Tibial artery (tissue), 4 donors: ENCODE measurements around the gene CETN1.
A peak's percentile ranks its signal among the peaks of the same experiment; 100 is the strongest.

Experiments used
- DNase-seq, 2 donors: peaks; one replicate each; pipeline ENCODE4 v3.0.0-alpha.2; 2019
- H3K27ac ChIP-seq, 2 donors: fragments of 200-600 bp; sonication (generic) in 1 of 2; 1 replicate in 1 of 2; 2 replicates in 1 of 2; pipeline ENCODE4 v1.5.1; 2018 to 2019; ENCODE audit warnings: mild to moderate bottlenecking in 1 of 2
- H3K27me3 ChIP-seq, 2 donors: fragments of 200-600 bp; sonication (generic) in 1 of 2; one replicate each; pipeline versions ENCODE4 v1.5.1 to v1.6.0; 2016 to 2019
- H3K36me3 ChIP-seq, 3 donors: fragments of 200-600 bp; sonication (generic) in 2 of 3; one replicate each; pipeline ENCODE4 v1.5.1; 2016 to 2019; ENCODE audit warnings: mild to moderate bottlenecking in 2 of 3
- H3K4me1 ChIP-seq, 4 donors: fragments of 200-600 bp; sonication (generic) in 2 of 4; 1 replicate in 3 of 4; 2 replicates in 1 of 4; pipeline ENCODE4 v1.5.1; 2016 to 2019
- H3K4me3 ChIP-seq, 2 donors: fragments of 200-600 bp; sonication (generic) in 1 of 2; 1 replicate in 1 of 2; 2 replicates in 1 of 2; pipeline ENCODE4 v1.5.1; 2018 to 2019; ENCODE audit warnings: mild to moderate bottlenecking in 2 of 2
- H3K9me3 ChIP-seq, 3 donors: fragments of 200-600 bp; sonication (generic) in 1 of 3; one replicate each; pipeline ENCODE4 v1.5.1; 2016 to 2019
- intact Hi-C: fragments of 100-400 bp; cut with DNase I; formaldehyde crosslinking; loops from one replicate; pipeline ENCODE4 v1.15.0; 2023; ENCODE audit warnings: low total_unique reads
- TF ChIP-seq, protein P1 (sequence below), 2 experiments: fragments of 200-600 bp in 1 of 2; fragments of 450-650 bp in 1 of 2; IDR thresholded peaks; one replicate each; pipeline ENCODE4 v1.5.1; 2017 to 2019; ENCODE audit warnings: antibody characterized with exemption in 2 of 2, mild to moderate bottlenecking in 1 of 2, moderate library complexity in 1 of 2

The CETN1 gene

DNA sequence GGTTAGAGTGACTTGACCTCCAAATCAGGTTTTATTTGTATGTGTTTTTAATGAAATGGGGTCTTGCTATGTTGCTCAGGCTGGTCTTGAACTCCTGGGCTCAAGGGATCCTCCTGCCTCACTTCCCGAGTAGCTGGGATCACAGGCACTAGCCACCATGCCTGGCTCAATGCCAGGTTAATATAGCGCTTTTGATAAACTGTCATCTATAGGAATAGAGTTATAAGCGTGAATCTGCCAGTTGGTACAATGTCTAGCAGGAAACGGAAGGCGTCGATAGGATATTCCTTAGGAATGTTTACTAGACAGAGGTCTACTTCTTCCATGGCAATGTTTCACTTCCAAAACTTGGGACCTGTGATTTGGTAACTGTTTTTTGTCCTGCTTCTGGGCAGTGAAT lies 42.1 kb downstream of the CETN1 start:
- Histone ChIP-seq H3K4me1 (no peaks in the 10 kb centered on the region), H3K27me3 (peaks cover 0 to 13% of the 10 kb centered on the region in 2 donors), H3K27ac (no peak overlapping the region), H3K9me3 (no peaks in the 10 kb centered on the region), H3K4me3 (no peak overlapping the region), H3K36me3 (no peaks in the 10 kb centered on the region)
- intact Hi-C loops, result no loop called here
- TF ChIP-seq, protein P1, sequence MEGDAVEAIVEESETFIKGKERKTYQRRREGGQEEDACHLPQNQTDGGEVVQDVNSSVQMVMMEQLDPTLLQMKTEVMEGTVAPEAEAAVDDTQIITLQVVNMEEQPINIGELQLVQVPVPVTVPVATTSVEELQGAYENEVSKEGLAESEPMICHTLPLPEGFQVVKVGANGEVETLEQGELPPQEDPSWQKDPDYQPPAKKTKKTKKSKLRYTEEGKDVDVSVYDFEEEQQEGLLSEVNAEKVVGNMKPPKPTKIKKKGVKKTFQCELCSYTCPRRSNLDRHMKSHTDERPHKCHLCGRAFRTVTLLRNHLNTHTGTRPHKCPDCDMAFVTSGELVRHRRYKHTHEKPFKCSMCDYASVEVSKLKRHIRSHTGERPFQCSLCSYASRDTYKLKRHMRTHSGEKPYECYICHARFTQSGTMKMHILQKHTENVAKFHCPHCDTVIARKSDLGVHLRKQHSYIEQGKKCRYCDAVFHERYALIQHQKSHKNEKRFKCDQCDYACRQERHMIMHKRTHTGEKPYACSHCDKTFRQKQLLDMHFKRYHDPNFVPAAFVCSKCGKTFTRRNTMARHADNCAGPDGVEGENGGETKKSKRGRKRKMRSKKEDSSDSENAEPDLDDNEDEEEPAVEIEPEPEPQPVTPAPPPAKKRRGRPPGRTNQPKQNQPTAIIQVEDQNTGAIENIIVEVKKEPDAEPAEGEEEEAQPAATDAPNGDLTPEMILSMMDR (IDR thresholded peaks at IDR 0.05), result no peak
- no peak for DNase-seq

DNA sequence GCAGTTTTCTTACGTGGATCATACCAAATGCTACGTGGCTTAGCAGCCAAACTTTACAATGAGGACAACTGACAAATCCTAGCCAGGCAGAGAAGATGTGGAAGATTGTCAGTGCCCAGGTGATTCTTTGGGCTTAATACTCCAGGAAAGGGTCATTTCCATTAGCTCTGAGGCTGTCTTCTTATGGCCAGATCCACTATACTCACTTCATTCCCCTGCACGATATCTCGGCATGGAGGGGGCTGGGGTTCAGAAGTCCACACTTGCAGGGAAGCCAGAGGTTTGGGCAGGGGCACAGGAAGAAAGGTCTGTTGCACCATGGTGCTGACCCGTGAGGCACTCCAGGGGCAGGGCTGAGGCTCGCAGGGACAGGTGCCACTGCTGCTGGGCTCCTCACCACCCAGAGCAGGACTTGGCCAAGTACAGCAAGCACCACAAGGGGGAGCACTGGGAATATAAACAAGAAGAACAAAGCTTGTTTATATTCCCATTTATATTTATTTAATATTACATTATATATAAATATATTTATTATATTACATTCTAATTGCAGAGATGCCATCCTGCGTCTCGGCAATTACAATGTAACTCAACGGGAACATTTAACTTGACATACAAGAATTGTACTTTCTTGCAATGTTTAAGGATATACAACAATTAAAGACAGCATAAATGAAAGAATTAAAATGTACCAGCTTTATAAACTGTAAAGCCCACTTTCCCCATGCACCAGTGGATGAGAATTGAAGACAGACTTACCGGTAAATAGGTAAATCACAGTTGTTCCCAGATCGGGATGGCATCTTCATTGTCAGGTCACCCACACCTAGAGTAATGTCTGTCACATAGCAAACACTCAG lies 43.8 kb downstream of the CETN1 start:
- H3K4me3 ChIP-seq, result no peak overlapping the region
- TF ChIP-seq, protein P1 (IDR thresholded peaks at IDR 0.05), result peak; percentile 28 to 51
- intact Hi-C loops, result no loop called here
- no peaks in the 10 kb centered on the region for H3K4me1 ChIP-seq
- H3K9me3 ChIP-seq, result no peaks in the 10 kb centered on the region
- H3K36me3 ChIP-seq, result no peaks in the 10 kb centered on the region
- DNase-seq, result peak; percentile 67 to 71
- H3K27me3 ChIP-seq, result peaks cover 0 to 13% of the 10 kb centered on the region in 2 donors
- H3K27ac ChIP-seq, result no peak overlapping the region

DNA sequence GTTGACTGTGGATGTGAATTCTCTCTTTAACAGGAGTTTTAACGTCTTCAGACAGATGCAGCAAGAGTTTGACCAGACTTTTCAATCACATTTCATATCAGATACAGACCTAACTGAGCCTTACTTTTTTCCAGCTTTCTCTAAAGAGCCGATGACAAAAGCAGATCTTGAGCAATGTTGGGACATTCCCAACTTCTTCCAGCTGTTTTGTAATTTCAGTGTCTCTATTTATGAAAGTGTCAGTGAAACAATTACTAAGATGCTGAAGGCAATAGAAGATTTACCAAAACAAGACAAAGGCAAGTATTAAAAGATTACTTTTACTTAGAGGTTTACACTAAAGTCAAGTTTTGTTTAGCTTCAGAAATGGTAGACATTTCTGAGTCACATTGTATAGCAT lies 47.1 kb downstream of the CETN1 start:
- Histone ChIP-seq H3K4me1 (no peaks in the 10 kb centered on the region), H3K36me3 (no peaks in the 10 kb centered on the region), H3K27ac (no peak overlapping the region), H3K27me3 (peaks cover 0 to 13% of the 10 kb centered on the region in 2 donors), H3K9me3 (no peaks in the 10 kb centered on the region), H3K4me3 (no peak overlapping the region)
- intact Hi-C loops, result no loop called here
- no peak for DNase-seq
- TF ChIP-seq, protein P1 (IDR thresholded peaks at IDR 0.05), result no peak

DNA sequence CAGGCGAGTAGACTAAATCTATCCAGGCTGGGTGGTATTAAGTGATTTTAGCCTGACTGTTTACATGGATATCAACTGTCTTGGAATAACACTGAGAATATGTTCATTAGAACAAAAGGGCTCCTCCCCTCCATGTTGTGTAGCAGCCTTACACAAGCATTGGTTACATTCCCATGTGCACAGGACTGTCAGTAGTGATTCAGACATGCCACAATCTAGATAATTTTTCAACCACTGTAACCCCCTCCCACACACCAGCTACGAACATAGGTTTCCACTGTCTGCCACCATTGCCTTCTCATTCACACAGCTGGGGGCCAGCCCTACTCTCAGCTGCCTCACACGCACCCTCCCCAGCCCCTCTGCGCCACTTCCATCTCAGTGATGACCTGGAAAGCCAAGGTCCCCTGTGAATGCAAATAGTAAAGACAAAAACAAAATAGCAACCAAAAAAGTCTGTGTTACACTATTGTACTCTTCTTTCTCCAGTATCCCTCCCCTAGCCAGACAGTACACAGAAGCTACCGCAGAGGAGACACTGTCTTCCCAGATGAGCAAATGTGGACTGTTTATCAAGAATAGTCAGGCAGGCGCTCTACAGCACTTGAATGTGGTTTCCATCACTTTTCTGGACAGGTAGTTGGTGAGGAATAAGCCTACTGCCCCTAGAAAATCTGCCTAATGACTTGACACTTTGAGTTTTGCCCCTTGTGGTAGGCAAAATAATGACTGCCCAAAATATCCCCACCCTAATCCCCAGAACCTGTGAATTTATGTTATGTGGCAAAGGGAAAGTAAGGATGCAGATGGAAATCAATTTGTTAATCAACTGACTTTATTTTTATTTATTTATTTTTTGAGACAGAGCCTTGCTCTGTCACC lies 49.3 kb downstream of the CETN1 start:
- intact Hi-C loops, result no loop called here
- H3K9me3 ChIP-seq, result no peaks in the 10 kb centered on the region
- H3K4me3 ChIP-seq, result no peak overlapping the region
- peaks cover 0 to 5% of the 10 kb centered on the region in 2 donors for H3K27me3 ChIP-seq
- no peaks in the 10 kb centered on the region for H3K4me1 ChIP-seq
- no peak overlapping the region for H3K27ac ChIP-seq
- TF ChIP-seq, protein P1 (IDR thresholded peaks at IDR 0.05), result no peak
- no peak for DNase-seq
- H3K36me3 ChIP-seq, result no peaks in the 10 kb centered on the region

DNA sequence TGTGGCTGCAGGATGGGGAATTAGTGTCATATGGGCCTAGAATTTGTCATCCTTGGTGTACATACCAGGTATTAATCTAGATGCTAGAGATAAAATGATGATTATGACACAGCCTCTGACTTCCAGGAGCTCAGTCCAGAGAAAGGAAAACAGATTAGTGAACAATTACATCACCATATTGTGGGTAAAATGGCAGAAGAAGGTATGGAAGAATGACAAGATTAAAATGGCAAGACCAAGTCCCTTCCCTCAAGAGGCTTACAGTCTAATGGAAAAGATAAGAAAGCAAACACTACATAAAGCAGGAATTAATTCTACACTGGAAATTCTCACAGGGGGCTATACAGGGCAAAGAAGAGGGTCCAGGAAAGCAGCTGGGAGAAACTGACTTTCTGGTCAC lies 51.4 kb downstream of the CETN1 start:
- no peaks in the 10 kb centered on the region for H3K27me3 ChIP-seq
- intact Hi-C loops, result no loop called here
- TF ChIP-seq, protein P1 (IDR thresholded peaks at IDR 0.05), result no peak
- no peak overlapping the region for H3K27ac ChIP-seq
- no peak overlapping the region for H3K4me3 ChIP-seq
- no peaks in the 10 kb centered on the region for H3K36me3 ChIP-seq
- H3K4me1 ChIP-seq, result no peaks in the 10 kb centered on the region
- H3K9me3 ChIP-seq, result no peaks in the 10 kb centered on the region
- no peak for DNase-seq
